HEK293 (cell line): Measurements from ENCODE around the gene UBE2J2.

Experiments used
- HOXA7 ChIP-seq: sonication (generic); formaldehyde crosslinking; IDR thresholded peaks from 2 replicates; pipeline ENCODE4 v1.8.1; 2022; ENCODE audit warnings: missing genetic modification reagents, borderline replicate concordance
- INSM2 ChIP-seq: fragments of 450-650 bp; formaldehyde crosslinking; IDR thresholded peaks from 2 replicates; pipeline ENCODE4 v1.5.1; 2016; ENCODE audit warnings: missing biosample characterization, missing genetic modification characterization
- KLF7 ChIP-seq: fragments of 450-650 bp; formaldehyde crosslinking; IDR thresholded peaks from 2 replicates; pipeline ENCODE4 v1.5.1; 2016; ENCODE audit warnings: missing biosample characterization, missing genetic modification characterization, borderline replicate concordance
- MEIS1 ChIP-seq: sonication (generic); formaldehyde crosslinking; IDR thresholded peaks from 2 replicates; pipeline ENCODE4 v1.8.1; 2022; ENCODE audit warnings: missing genetic modification reagents, mild to moderate bottlenecking, borderline replicate concordance
- PRDM1 ChIP-seq: fragments of 450-650 bp; formaldehyde crosslinking; IDR thresholded peaks from 2 replicates; pipeline ENCODE4; 2016; ENCODE audit warnings: missing biosample characterization, missing genetic modification characterization
- PRDM2 ChIP-seq: fragments of 450-650 bp; formaldehyde crosslinking; IDR thresholded peaks from 2 replicates; pipeline ENCODE4 v1.5.1; 2016; ENCODE audit warnings: missing biosample characterization, missing genetic modification characterization, borderline replicate concordance
- REST ChIP-seq: fragments of 450-650 bp; formaldehyde crosslinking; IDR thresholded peaks from 2 replicates; pipeline ENCODE4 v1.5.1; 2016; ENCODE audit warnings: missing biosample characterization, missing genetic modification characterization
- YY1 ChIP-seq: fragments of 450-650 bp; formaldehyde crosslinking; IDR thresholded peaks from 2 replicates; pipeline ENCODE4 v1.5.1; 2018; ENCODE audit warnings: missing biosample characterization, missing genetic modification characterization
- ZBTB20 ChIP-seq: fragments of 450-650 bp; formaldehyde crosslinking; IDR thresholded peaks from 2 replicates; pipeline ENCODE4 v1.5.1; 2016; ENCODE audit warnings: missing biosample characterization, missing genetic modification characterization
- ZFHX2 ChIP-seq: fragments of 450-650 bp; formaldehyde crosslinking; conservative IDR thresholded peaks from 2 replicates; pipeline ENCODE4 v1.5.1; 2016; ENCODE audit warnings: missing biosample characterization, missing genetic modification characterization
- ZNF138 ChIP-seq: fragments of 450-650 bp; formaldehyde crosslinking; IDR thresholded peaks from 2 replicates; pipeline ENCODE4 v1.5.1; 2016; ENCODE audit warnings: missing biosample characterization, missing genetic modification characterization, borderline replicate concordance
- ZNF148 ChIP-seq: fragments of 450-650 bp; formaldehyde crosslinking; IDR thresholded peaks from 2 replicates; pipeline ENCODE4 v1.5.0; 2017; ENCODE audit warnings: missing biosample characterization, missing genetic modification characterization, borderline replicate concordance
- ZNF184 ChIP-seq: fragments of 450-650 bp; IDR thresholded peaks from 2 replicates; pipeline ENCODE4 v1.5.1; 2018; ENCODE audit warnings: missing biosample characterization, mild to moderate bottlenecking, missing genetic modification characterization
- ZNF2 ChIP-seq: fragments of 450-650 bp; formaldehyde crosslinking; IDR thresholded peaks from 2 replicates; pipeline ENCODE4 v1.5.1; 2016; ENCODE audit warnings: missing biosample characterization, missing genetic modification characterization
- ZNF223 ChIP-seq: fragments of 450-650 bp; formaldehyde crosslinking; IDR thresholded peaks from 2 replicates; pipeline ENCODE4 v1.5.1; 2016; ENCODE audit warnings: missing biosample characterization, missing genetic modification characterization
- ZNF280C ChIP-seq: fragments of 450-650 bp; formaldehyde crosslinking; IDR thresholded peaks from 2 replicates; pipeline ENCODE4 v1.5.1; 2016; ENCODE audit warnings: missing biosample characterization, missing genetic modification characterization
- ZNF398 ChIP-seq: fragments of 450-650 bp; formaldehyde crosslinking; IDR thresholded peaks from 2 replicates; pipeline ENCODE4 v1.5.1; 2017; ENCODE audit warnings: missing biosample characterization, missing genetic modification characterization
- ZNF433 ChIP-seq: fragments of 450-650 bp; formaldehyde crosslinking; IDR thresholded peaks from 2 replicates; pipeline ENCODE4 v1.5.1; 2016; ENCODE audit warnings: missing biosample characterization, missing genetic modification characterization, low read depth
- ZNF544 ChIP-seq: fragments of 450-650 bp; formaldehyde crosslinking; IDR thresholded peaks from 2 replicates; pipeline ENCODE4 v1.5.0; 2017; ENCODE audit warnings: missing biosample characterization, missing genetic modification characterization
- ZNF596 ChIP-seq: fragments of 450-650 bp; IDR thresholded peaks from 2 replicates; pipeline ENCODE4 v1.5.0; 2018; ENCODE audit warnings: missing biosample characterization, mild to moderate bottlenecking, missing genetic modification characterization, moderate library complexity
- ZNF785 ChIP-seq: fragments of 450-650 bp; formaldehyde crosslinking; IDR thresholded peaks from 2 replicates; pipeline ENCODE4 v1.5.1; 2016; ENCODE audit warnings: missing biosample characterization, missing genetic modification characterization

The UBE2J2 gene

GRCh38 chr1:1307261-1307922, 33.7 kb upstream of the UBE2J2 start (continued):
- TF ChIP-seq PRDM1 (tag by site-specific recombination) (no peak), HOXA7 (CRISPR knock-in tag) (no peak), ZNF398 (tag by site-specific recombination) (no peak), ZNF596 (no peak), ZBTB20 (no peak), ZNF2 (tag by site-specific recombination) (no peak; the same call in 1 of the 2 replicates), ZNF148 (tag by site-specific recombination) (no peak), ZFHX2 (tag by site-specific recombination) (peak; percentile 95), ZNF433 (tag by site-specific recombination) (no peak), ZNF223 (no peak), ZNF544 (tag by site-specific recombination) (no peak), REST (tag by site-specific recombination) (no peak), INSM2 (tag by site-specific recombination) (no peak; the same call in 1 of the 2 replicates), ZNF184 (no peak), ZNF280C (tag by site-specific recombination) (no peak), MEIS1 (no peak), YY1 (tag by site-specific recombination) (0 out of 2 replicates have a peak, but pooled peaks have one; percentile 15), ZNF138 (tag by site-specific recombination) (no peak), ZNF785 (no peak), KLF7 (tag by site-specific recombination) (peak; percentile 43; the same call in 1 of the 2 replicates), PRDM2 (tag by site-specific recombination) (no peak)
